ENCODE measurements around the gene TBX4.
"Not testable (repeated sequence)": the region's sequence is repeated elsewhere in the genome, so short reads cannot be mapped to it uniquely, and the experiment has no call there.

The TBX4 gene

GRCh38 chr17:61444075-61444474 is 8.1 kb upstream of the TBX4 start:
- Histone ChIP-seq H3K36me3 (replicated peaks) (no peaks in the 10 kb centered on the region), H3K27me3 (replicated peaks) (peaks cover 3% of the 10 kb centered on the region), H3K27ac (no peak overlapping the region), H3K4me3 (ENCODE audit: low read depth, low read length) (no peak overlapping the region)
- DNase-seq, result no peak
- in situ Hi-C loops (cut with HindIII; ENCODE audit: low pct_ligation_motif_present, low sequenced_read_pairs), result no loop called here
- TF ChIP-seq, protein P1, sequence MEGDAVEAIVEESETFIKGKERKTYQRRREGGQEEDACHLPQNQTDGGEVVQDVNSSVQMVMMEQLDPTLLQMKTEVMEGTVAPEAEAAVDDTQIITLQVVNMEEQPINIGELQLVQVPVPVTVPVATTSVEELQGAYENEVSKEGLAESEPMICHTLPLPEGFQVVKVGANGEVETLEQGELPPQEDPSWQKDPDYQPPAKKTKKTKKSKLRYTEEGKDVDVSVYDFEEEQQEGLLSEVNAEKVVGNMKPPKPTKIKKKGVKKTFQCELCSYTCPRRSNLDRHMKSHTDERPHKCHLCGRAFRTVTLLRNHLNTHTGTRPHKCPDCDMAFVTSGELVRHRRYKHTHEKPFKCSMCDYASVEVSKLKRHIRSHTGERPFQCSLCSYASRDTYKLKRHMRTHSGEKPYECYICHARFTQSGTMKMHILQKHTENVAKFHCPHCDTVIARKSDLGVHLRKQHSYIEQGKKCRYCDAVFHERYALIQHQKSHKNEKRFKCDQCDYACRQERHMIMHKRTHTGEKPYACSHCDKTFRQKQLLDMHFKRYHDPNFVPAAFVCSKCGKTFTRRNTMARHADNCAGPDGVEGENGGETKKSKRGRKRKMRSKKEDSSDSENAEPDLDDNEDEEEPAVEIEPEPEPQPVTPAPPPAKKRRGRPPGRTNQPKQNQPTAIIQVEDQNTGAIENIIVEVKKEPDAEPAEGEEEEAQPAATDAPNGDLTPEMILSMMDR (IDR thresholded peaks at IDR 0.05; ENCODE audit: low read depth, low read length, missing control alignments), result no peak

DNA sequence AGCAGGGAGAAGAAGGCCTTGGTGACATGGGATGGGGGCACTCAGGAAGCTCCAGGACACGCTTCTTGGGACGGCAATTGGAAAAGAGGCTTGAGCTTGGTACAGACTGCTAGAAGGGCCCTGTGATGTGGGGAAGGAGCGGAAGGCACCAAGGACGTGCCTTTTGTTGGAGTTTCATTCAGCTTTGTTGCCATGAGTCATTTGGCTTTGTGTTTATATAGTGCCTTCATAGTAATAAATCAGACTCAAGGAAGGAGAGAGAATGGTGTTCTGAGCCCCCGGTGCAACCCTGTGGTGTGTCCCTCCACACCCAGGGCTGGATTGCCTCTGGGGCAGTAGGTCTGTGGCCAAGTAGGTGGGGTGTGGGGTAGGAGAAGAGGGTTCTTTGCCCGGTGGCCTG is 7.4 kb upstream of the TBX4 start:
- Histone ChIP-seq H3K27ac (no peak overlapping the region), H3K4me3 (ENCODE audit: low read depth, low read length) (no peak overlapping the region), H3K27me3 (replicated peaks) (peaks cover 3% of the 10 kb centered on the region), H3K36me3 (replicated peaks) (no peaks in the 10 kb centered on the region)
- DNase-seq, result no peak
- in situ Hi-C loops (cut with HindIII; ENCODE audit: low pct_ligation_motif_present, low sequenced_read_pairs), result no loop called here
- TF ChIP-seq, protein P1 (IDR thresholded peaks at IDR 0.05; ENCODE audit: low read depth, low read length, missing control alignments), result no peak

- Histone ChIP-seq H3K36me3 (replicated peaks) (no peaks in the 10 kb centered on the region), H3K27ac (no peak overlapping the region), H3K4me3 (ENCODE audit: low read depth, low read length) (no peak overlapping the region), H3K27me3 (replicated peaks) (peaks cover 18% of the 10 kb centered on the region)
- TF ChIP-seq, protein P1 (IDR thresholded peaks at IDR 0.05; ENCODE audit: low read depth, low read length, missing control alignments), result no peak
- DNase-seq, result no peak
- in situ Hi-C loops (cut with HindIII; ENCODE audit: low pct_ligation_motif_present, low sequenced_read_pairs), result no loop called here
These were observed 4.9 kb upstream of the TBX4 start for GRCh38 chr17:61447358-61447757.

DNA sequence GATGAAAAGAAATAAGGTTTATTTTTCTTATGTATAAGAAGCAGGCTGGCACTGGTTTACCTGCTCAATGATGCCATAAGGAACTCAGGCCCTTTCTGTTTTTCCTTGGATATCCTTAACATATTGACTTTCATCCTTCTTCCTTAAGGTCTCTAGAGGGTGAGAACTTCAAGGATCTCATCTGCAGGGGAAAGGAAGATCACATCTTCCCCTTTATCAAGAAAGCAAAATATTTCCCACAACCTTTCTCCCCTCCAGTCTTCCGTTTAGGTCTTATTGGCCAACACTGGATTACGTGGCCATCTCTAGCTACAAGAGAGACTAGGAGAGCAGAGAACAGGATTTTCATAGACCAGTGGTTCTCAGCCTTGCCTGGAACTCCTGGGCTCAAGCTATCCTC is 4.2 kb upstream of the TBX4 start:
- no peak for DNase-seq
- in situ Hi-C loops (cut with HindIII; ENCODE audit: low pct_ligation_motif_present, low sequenced_read_pairs), result no loop called here
- TF ChIP-seq, protein P1 (IDR thresholded peaks at IDR 0.05; ENCODE audit: low read depth, low read length, missing control alignments), result no peak
- peaks cover 23% of the 10 kb centered on the region for H3K27me3 ChIP-seq (replicated peaks)
- H3K27ac ChIP-seq, result no peak overlapping the region
- H3K4me3 ChIP-seq (ENCODE audit: low read depth, low read length), result no peak overlapping the region
- H3K36me3 ChIP-seq (replicated peaks), result no peaks in the 10 kb centered on the region

DNA sequence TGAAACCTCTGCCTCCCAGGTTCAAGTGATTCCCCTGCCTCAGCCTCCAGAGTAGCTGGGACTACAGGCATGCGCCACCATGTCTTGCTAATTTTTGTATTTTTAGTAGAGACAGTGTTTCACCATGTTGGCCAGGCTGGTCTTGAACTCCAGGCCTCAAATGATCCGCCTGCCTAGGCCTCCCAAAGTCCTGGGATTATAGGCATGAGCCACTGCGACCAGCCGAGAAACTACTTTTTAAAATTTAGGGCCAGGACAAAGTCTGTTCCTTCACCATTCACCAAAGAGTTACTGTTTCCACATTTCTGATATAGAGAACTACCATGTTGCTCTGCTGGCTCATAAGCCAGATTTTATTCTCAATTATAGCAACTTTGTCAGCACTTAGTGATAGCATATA is 3.1 kb upstream of the TBX4 start:
- H3K36me3 ChIP-seq (replicated peaks); DNase-seq; in situ Hi-C loops (cut with HindIII; ENCODE audit: low pct_ligation_motif_present, low sequenced_read_pairs); H3K27ac ChIP-seq; H3K4me3 ChIP-seq (ENCODE audit: low read depth, low read length): not testable (repeated sequence)
- H3K27me3 ChIP-seq (replicated peaks), result peaks cover 34% of the 10 kb centered on the region

GRCh38 chr17:61449707-61450640 is 2.2 kb upstream of the TBX4 start:
- Histone ChIP-seq H3K27ac (no peak overlapping the region), H3K36me3 (replicated peaks) (no peaks in the 10 kb centered on the region), H3K27me3 (replicated peaks) (peaks cover 42% of the 10 kb centered on the region), H3K4me3 (ENCODE audit: low read depth, low read length) (no peak overlapping the region)
- DNase-seq, result no peak
- in situ Hi-C loops (cut with HindIII; ENCODE audit: low pct_ligation_motif_present, low sequenced_read_pairs), result no loop called here
- TF ChIP-seq, protein P1 (IDR thresholded peaks at IDR 0.05; ENCODE audit: low read depth, low read length, missing control alignments), result no peak

Data from brain microvascular endothelial cell (primary cell).